GM23338 (cell line): Measurements from ENCODE around the gene NDUFS2. TPM values are rescaled to one million over a fixed set of nuclear protein-coding genes. Genes with fewer than 3 reads are reported as not detected.
A peak's percentile ranks its signal among the peaks of the same experiment; 100 is the strongest.

Experiments used
- ATAC-seq: fragments of 200-7000 bp; cut with Tn5 transposase; 3 replicates; pipeline ENCODE4 v1.9.1; 2020
- DNase-seq: peaks from one replicate; pipeline ENCODE4 v3.0.0-alpha.2; 2015; ENCODE audit warnings: low spot score
- H2AFZ ChIP-seq: fragments of 200-600 bp; sonication (generic); 2 replicates; pipeline ENCODE4 v1.8.0; 2016; ENCODE audit warnings: antibody characterized with exemption, mild to moderate bottlenecking, moderate library complexity
- H3F3A ChIP-seq: fragments of 200-600 bp; sonication (generic); replicated peaks from 2 replicates; pipeline ENCODE4 v1.8.0; 2017; ENCODE audit warnings: antibody characterized with exemption, mixed run types, low read depth
- H3K27ac ChIP-seq: fragments of 200-600 bp; sonication (generic); 2 replicates; pipeline ENCODE4 v1.6.1; 2016; ENCODE audit warnings: low read depth
- H3K27me3 ChIP-seq: fragments of 200-600 bp; sonication (generic); 2 replicates; pipeline ENCODE4 v1.8.0; 2016; ENCODE audit warnings: mild to moderate bottlenecking, mixed run types, moderate library complexity; ENCODE audit not compliant: insufficient read depth
- H3K36me3 ChIP-seq: fragments of 200-600 bp; sonication (generic); 2 replicates; pipeline ENCODE4 v1.8.0; 2016; ENCODE audit warnings: mild to moderate bottlenecking; ENCODE audit not compliant: insufficient read depth
- H3K4me1 ChIP-seq: fragments of 200-600 bp; sonication (generic); 2 replicates; pipeline ENCODE4 v1.8.0; 2016; ENCODE audit warnings: mild to moderate bottlenecking, moderate library complexity; ENCODE audit not compliant: insufficient read depth
- H3K4me2 ChIP-seq: fragments of 200-600 bp; sonication (generic); 2 replicates; pipeline ENCODE4 v1.7.1; 2017; ENCODE audit warnings: mixed run types
- H3K4me3 ChIP-seq: fragments of 200-600 bp; sonication (generic); 2 replicates; pipeline ENCODE4 v1.6.1; 2016; ENCODE audit warnings: mixed run types
- H3K79me2 ChIP-seq: fragments of 200-600 bp; sonication (generic); replicated peaks from 2 replicates; pipeline ENCODE4 v1.8.0; 2017; ENCODE audit warnings: mild to moderate bottlenecking; ENCODE audit not compliant: insufficient read depth
- H3K9me2 ChIP-seq: fragments of 200-600 bp; sonication (generic); 2 replicates; pipeline ENCODE4 v1.8.0; 2017; ENCODE audit not compliant: insufficient read depth
- H4K20me1 ChIP-seq: fragments of 200-600 bp; sonication (generic); replicated peaks from 2 replicates; pipeline ENCODE4 v1.8.0; 2017; ENCODE audit warnings: mild to moderate bottlenecking; ENCODE audit not compliant: insufficient read depth
- H3K27ac Mint-ChIP-seq: 2 replicates; pipeline ENCODE4 v1.8.0; 2020; ENCODE audit warnings: inconsistent platforms, mild to moderate bottlenecking, moderate library complexity, mixed read lengths
- H3K27me3 Mint-ChIP-seq: 3 replicates; pipeline ENCODE4 v1.8.0; 2022; ENCODE audit warnings: low read depth, mild to moderate bottlenecking, moderate library complexity, mixed read lengths, inconsistent platforms; ENCODE audit not compliant: insufficient read depth, poor library complexity
- H3K36me3 Mint-ChIP-seq: 3 replicates; pipeline ENCODE4 v1.8.0; 2021; ENCODE audit warnings: low read depth, mild to moderate bottlenecking, inconsistent platforms, moderate library complexity, mixed read lengths
- H3K4me1 Mint-ChIP-seq: 3 replicates; pipeline ENCODE4 v1.8.0; 2020; ENCODE audit warnings: mild to moderate bottlenecking, inconsistent platforms, mixed read lengths
- H3K4me3 Mint-ChIP-seq: 3 replicates; pipeline ENCODE4 v1.8.0; 2021; ENCODE audit warnings: moderate library complexity, mild to moderate bottlenecking, inconsistent platforms, mixed read lengths
- H3K9me3 Mint-ChIP-seq: 3 replicates; pipeline ENCODE4 v1.8.0; 2020; ENCODE audit warnings: moderate library complexity, mild to moderate bottlenecking, inconsistent platforms, mixed read lengths
- CREB1 ChIP-seq: fragments of 250-450 bp; sonication (Bioruptor Pico); IDR thresholded peaks from 2 replicates; pipeline ENCODE4 v1.5.0; 2020; ENCODE audit warnings: low read depth, mild to moderate bottlenecking, moderate library complexity
- CTCF ChIP-seq, 2 experiments: fragments of 200-600 bp in 1 of 2; sonication (generic) in 1 of 2; conservative IDR thresholded peaks; 2 replicates each; pipeline versions ENCODE4 v1.5.1 to v1.6.1; 2016 to 2017; ENCODE audit warnings: antibody characterized with exemption in 2 of 2, low read depth in 2 of 2, mild to moderate bottlenecking in 2 of 2, moderate library complexity in 1 of 2
- EZH2 ChIP-seq: fragments of 200-600 bp; sonication (generic); IDR thresholded peaks from one replicate; pipeline ENCODE4 v1.8.0; 2017; ENCODE audit warnings: antibody characterized with exemption, mild to moderate bottlenecking, low read depth; ENCODE audit not compliant: unreplicated experiment
- EZH2phosphoT487 ChIP-seq: fragments of 200-600 bp; sonication (generic); IDR thresholded peaks from one replicate; pipeline ENCODE4 v1.8.1; 2018; ENCODE audit warnings: antibody characterized with exemption; ENCODE audit not compliant: unreplicated experiment
- NANOG ChIP-seq: IDR thresholded peaks from 2 replicates; pipeline ENCODE4 v1.6.1; 2016; ENCODE audit warnings: antibody characterized with exemption, borderline replicate concordance
- REST ChIP-seq: IDR thresholded peaks from one replicate; pipeline ENCODE4 v1.6.1; 2018; ENCODE audit warnings: antibody characterized with exemption; ENCODE audit not compliant: unreplicated experiment
- ZNF114 ChIP-seq: fragments of 250-450 bp; sonication (Bioruptor Pico); IDR thresholded peaks from 2 replicates; pipeline ENCODE4 v1.5.0; 2020; ENCODE audit warnings: mild to moderate bottlenecking, moderate library complexity
- ZNF331 ChIP-seq: fragments of 250-450 bp; sonication (Bioruptor Pico); IDR thresholded peaks from 2 replicates; pipeline ENCODE4 v1.5.0; 2020; ENCODE audit warnings: low read depth, mild to moderate bottlenecking, moderate library complexity
- polyA plus RNA-seq: library from polyadenylated mRNA; unstranded; fragments of >200 nt; fragmentation: Nextera tagmentation; extraction: Ambion mirVana; gene quantifications from 2 replicates; pipeline ENCODE4 v1.2.1, GENCODE V29; 2016
- total RNA-seq: library from RNA; depleted of rRNA; stranded (reverse); fragments of >200 nt; shearing (Covaris generic); gene quantifications from 2 replicates; pipeline ENCODE4 v1.2.3, GENCODE V29; 2014
- TF ChIP-seq, protein P1 (sequence below): fragments of 250-450 bp; sonication (Bioruptor Pico); IDR thresholded peaks from 2 replicates; pipeline ENCODE4 v1.5.0; 2020; ENCODE audit warnings: mild to moderate bottlenecking, moderate library complexity

The NDUFS2 gene
- total and polyA plus RNA-seq, 2 experiments from 2014 or later: 56.7 to 131 TPM

DNA sequence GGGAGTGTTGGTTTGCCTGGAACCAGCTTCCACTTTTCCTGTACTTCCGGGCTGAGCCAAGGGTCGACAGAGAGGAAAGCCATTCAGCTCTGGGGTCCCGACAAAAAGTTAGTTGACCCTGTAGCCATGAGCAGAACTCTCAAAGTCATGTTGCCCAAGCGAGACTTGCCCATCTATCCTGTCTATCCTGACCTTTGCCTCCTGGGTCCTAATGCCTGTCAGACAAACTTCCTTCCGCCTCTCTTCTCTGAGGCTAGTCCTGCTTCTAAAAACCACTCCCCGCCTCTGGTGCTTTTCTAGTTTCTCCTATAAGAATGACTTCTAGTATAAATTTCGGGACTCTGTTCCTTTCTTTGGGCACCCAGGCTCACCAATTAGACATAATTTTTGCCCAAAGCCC lies 48.7 kb downstream of the NDUFS2 start (continued):
- TF ChIP-seq REST (no peak), CREB1 (CRISPR knock-in tag) (no peak), EZH2phosphoT487 (no peak)

DNA sequence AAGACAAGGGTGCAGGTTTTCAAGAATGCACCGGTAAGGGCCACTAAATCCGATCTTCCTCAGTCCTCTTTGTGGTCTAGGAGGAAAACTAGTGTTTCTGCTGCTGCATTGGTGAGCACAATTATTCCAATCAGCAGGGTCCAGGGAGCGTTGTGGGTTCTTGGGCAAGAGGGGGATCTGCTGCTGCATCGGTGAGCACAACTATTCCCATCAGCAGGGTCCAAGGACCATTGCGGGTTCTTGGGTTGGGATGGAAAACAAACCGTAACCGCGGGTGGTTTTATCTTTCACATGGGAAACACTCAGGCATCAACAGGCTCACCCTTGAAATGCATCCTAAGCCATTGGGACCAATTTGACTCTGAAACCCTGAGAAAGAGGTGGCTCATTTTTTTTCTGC lies 49.4 kb downstream of the NDUFS2 start:
- Histone ChIP-seq H2AFZ (peak overlapping the region; percentile 87; the same call in 1 of the 2 replicates), H3K79me2 (no peaks in the 10 kb centered on the region), H3K27me3 (no peaks in the 10 kb centered on the region), H3K36me3 (peaks cover 2% of the 10 kb centered on the region; the same call in 1 of the 2 replicates), H3K9me2 (no peaks in the 10 kb centered on the region; the same call in 1 of the 2 replicates), H3K4me2 (no peak overlapping the region), H3F3A (0 out of 2 replicates have a peak, but pooled peaks cover 3% of the 10 kb centered on the region), H3K4me3 (no peak overlapping the region), H3K27ac (no peak overlapping the region), H4K20me1 (no peaks in the 10 kb centered on the region), H3K4me1 (no peaks in the 10 kb centered on the region)
- no peaks in the 10 kb centered on the region for H3K4me1 Mint-ChIP-seq
- no peaks in the 10 kb centered on the region for H3K36me3 Mint-ChIP-seq
- peaks cover 12% of the 10 kb centered on the region for H3K9me3 Mint-ChIP-seq
- ATAC-seq: no peak
- H3K27ac Mint-ChIP-seq: no peak overlapping the region
- no peak for DNase-seq
- H3K27me3 Mint-ChIP-seq: no peaks in the 10 kb centered on the region
- no peak overlapping the region for H3K4me3 Mint-ChIP-seq
- TF ChIP-seq EZH2 (no peak), ZNF331 (CRISPR knock-in tag) (no peak), NANOG (no peak), EZH2phosphoT487 (no peak), ZNF114 (no peak), CREB1 (CRISPR knock-in tag) (no peak), CTCF (conservative IDR thresholded peaks at IDR 0.05; ENCODE audit: low read depth in 2 of 2) (no peak), REST (no peak)
- TF ChIP-seq, protein P1, sequence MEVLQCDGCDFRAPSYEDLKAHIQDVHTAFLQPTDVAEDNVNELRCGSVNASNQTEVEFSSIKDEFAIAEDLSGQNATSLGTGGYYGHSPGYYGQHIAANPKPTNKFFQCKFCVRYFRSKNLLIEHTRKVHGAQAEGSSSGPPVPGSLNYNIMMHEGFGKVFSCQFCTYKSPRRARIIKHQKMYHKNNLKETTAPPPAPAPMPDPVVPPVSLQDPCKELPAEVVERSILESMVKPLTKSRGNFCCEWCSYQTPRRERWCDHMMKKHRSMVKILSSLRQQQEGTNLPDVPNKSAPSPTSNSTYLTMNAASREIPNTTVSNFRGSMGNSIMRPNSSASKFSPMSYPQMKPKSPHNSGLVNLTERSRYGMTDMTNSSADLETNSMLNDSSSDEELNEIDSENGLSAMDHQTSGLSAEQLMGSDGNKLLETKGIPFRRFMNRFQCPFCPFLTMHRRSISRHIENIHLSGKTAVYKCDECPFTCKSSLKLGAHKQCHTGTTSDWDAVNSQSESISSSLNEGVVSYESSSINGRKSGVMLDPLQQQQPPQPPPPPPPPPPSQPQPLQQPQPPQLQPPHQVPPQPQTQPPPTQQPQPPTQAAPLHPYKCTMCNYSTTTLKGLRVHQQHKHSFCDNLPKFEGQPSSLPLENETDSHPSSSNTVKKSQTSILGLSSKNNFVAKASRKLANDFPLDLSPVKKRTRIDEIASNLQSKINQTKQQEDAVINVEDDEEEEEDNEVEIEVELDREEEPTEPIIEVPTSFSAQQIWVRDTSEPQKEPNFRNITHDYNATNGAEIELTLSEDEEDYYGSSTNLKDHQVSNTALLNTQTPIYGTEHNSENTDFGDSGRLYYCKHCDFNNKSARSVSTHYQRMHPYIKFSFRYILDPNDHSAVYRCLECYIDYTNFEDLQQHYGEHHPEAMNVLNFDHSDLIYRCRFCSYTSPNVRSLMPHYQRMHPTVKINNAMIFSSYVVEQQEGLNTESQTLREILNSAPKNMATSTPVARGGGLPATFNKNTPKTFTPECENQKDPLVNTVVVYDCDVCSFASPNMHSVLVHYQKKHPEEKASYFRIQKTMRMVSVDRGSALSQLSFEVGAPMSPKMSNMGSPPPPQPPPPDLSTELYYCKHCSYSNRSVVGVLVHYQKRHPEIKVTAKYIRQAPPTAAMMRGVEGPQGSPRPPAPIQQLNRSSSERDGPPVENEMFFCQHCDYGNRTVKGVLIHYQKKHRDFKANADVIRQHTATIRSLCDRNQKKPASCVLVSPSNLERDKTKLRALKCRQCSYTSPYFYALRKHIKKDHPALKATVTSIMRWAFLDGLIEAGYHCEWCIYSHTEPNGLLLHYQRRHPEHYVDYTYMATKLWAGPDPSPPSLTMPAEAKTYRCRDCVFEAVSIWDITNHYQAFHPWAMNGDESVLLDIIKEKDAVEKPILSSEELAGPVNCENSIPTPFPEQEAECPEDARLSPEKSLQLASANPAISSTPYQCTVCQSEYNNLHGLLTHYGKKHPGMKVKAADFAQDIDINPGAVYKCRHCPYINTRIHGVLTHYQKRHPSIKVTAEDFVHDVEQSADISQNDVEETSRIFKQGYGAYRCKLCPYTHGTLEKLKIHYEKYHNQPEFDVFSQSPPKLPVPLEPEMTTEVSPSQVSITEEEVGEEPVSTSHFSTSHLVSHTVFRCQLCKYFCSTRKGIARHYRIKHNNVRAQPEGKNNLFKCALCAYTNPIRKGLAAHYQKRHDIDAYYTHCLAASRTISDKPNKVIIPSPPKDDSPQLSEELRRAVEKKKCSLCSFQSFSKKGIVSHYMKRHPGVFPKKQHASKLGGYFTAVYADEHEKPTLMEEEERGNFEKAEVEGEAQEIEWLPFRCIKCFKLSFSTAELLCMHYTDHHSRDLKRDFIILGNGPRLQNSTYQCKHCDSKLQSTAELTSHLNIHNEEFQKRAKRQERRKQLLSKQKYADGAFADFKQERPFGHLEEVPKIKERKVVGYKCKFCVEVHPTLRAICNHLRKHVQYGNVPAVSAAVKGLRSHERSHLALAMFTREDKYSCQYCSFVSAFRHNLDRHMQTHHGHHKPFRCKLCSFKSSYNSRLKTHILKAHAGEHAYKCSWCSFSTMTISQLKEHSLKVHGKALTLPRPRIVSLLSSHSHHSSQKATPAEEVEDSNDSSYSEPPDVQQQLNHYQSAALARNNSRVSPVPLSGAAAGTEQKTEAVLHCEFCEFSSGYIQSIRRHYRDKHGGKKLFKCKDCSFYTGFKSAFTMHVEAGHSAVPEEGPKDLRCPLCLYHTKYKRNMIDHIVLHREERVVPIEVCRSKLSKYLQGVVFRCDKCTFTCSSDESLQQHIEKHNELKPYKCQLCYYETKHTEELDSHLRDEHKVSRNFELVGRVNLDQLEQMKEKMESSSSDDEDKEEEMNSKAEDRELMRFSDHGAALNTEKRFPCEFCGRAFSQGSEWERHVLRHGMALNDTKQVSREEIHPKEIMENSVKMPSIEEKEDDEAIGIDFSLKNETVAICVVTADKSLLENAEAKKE (CRISPR knock-in tag): no peak
